PC-3 (cell line): Measurements from ENCODE around the gene MSH3. TPM values are rescaled to one million over a fixed set of nuclear protein-coding genes. Genes with fewer than 3 reads are reported as not detected.

ENCODE experiments used
- ATAC-seq: fragments of 200-7000 bp; cut with Tn5 transposase; 2 replicates; pipeline ENCODE4 v1.9.1; 2020; ENCODE audit warnings: mild to moderate bottlenecking, moderate library complexity
- BruUV-seq: library from RNA; stranded (reverse); fragments of 400-500 nt; replicated peaks from 2 replicates; lab custom pipeline; 2021; lab: Mats Ljungman, UMichigan
- CTCF ChIA-PET: fragments of 300-600 bp; sonication (Branson Sonifier 250); formaldehyde crosslinking; loops from one replicate; lab custom pipeline; 2022; ENCODE audit warnings: antibody characterized with exemption; lab: Charles Lee
- POLR2A ChIA-PET: fragments of 300-600 bp; sonication (Branson Sonifier 250); formaldehyde crosslinking; loops from one replicate; lab custom pipeline; 2022; ENCODE audit warnings: antibody characterized with exemption; ENCODE audit not compliant: unreplicated experiment; lab: Charles Lee
- DNase-seq: peaks from one replicate; pipeline ENCODE4 v3.0.0-alpha.2; 2015
- H2AFZ ChIP-seq: fragments of 300-600 bp; sonication (generic); 2 replicates; pipeline ENCODE4 v1.6.0; 2016; ENCODE audit warnings: antibody characterized with exemption, low read length
- H3F3A ChIP-seq: fragments of 300-600 bp; sonication (generic); one replicate; pipeline ENCODE4 v1.6.0; 2017; ENCODE audit warnings: antibody characterized with exemption, low read length, control low read depth, mild to moderate bottlenecking; ENCODE audit not compliant: unreplicated experiment
- H3K27ac ChIP-seq: fragments of 300-600 bp; sonication (generic); 2 replicates; pipeline ENCODE4 v1.5.1; 2016; ENCODE audit warnings: mild to moderate bottlenecking, low read length
- H3K27me3 ChIP-seq: fragments of 300-600 bp; sonication (generic); 2 replicates; pipeline ENCODE4 v1.6.1; 2016; ENCODE audit warnings: low read length, mixed read lengths
- H3K36me3 ChIP-seq: fragments of 300-600 bp; sonication (generic); 2 replicates; pipeline ENCODE4 v1.6.1; 2016; ENCODE audit warnings: low read depth, mixed run types, low read length, mixed read lengths
- H3K4me1 ChIP-seq: fragments of 300-600 bp; sonication (generic); 2 replicates; pipeline ENCODE4 v1.5.1; 2016; ENCODE audit warnings: low read length; ENCODE audit not compliant: insufficient read depth
- H3K4me2 ChIP-seq: fragments of 300-600 bp; sonication (generic); 2 replicates; pipeline ENCODE4 v1.6.0; 2016; ENCODE audit warnings: low read length
- H3K4me3 ChIP-seq: fragments of 300-600 bp; sonication (generic); 2 replicates; pipeline ENCODE4 v1.5.1; 2016; ENCODE audit warnings: mild to moderate bottlenecking, low read length, mixed read lengths
- H3K79me2 ChIP-seq: fragments of 300-600 bp; sonication (generic); 2 replicates; pipeline ENCODE4 v1.6.1; 2017; ENCODE audit warnings: low read length, mixed read lengths
- H3K9ac ChIP-seq: fragments of 300-600 bp; sonication (generic); 2 replicates; pipeline ENCODE4 v1.6.0; 2016; ENCODE audit warnings: mild to moderate bottlenecking, low read length
- H3K9me2 ChIP-seq: fragments of 300-600 bp; sonication (generic); replicated peaks from 2 replicates; pipeline ENCODE4 v1.6.1; 2016; ENCODE audit warnings: mixed run types, low read length, mixed read lengths
- H3K9me3 ChIP-seq: fragments of 300-600 bp; sonication (generic); 2 replicates; pipeline ENCODE4 v1.6.1; 2016; ENCODE audit warnings: low read length, mixed read lengths
- H4K20me1 ChIP-seq: fragments of 300-600 bp; sonication (generic); 2 replicates; pipeline ENCODE4 v1.6.1; 2016; ENCODE audit warnings: low read length, mixed read lengths
- CTCF ChIP-seq: fragments of 300-600 bp; sonication (generic); conservative IDR thresholded peaks from 2 replicates; pipeline ENCODE4 v1.5.1; 2017; ENCODE audit warnings: antibody characterized with exemption, low read depth, mild to moderate bottlenecking, low read length
- EZH2 ChIP-seq: fragments of 300-600 bp; sonication (generic); IDR thresholded peaks from one replicate; pipeline ENCODE4 v1.6.1; 2017; ENCODE audit warnings: antibody characterized with exemption, mild to moderate bottlenecking, low read length; ENCODE audit not compliant: unreplicated experiment
- EZH2phosphoT487 ChIP-seq: fragments of 300-600 bp; sonication (generic); IDR thresholded peaks from 2 replicates; pipeline ENCODE4 v1.6.1; 2018; ENCODE audit warnings: mild to moderate bottlenecking, antibody characterized with exemption, low read length, borderline replicate concordance
- intact Hi-C: fragments of 100-400 bp; cut with micrococcal nuclease; formaldehyde crosslinking; loops from 2 replicates; pipeline ENCODE4 v1.9.0; 2023
- total RNA-seq: library from RNA; depleted of rRNA; stranded (reverse); fragments of >200 nt; gene quantifications from 2 replicates; pipeline ENCODE4 v1.2.3, GENCODE V29; 2014

MSH3 gene
- total RNA-seq, 1 experiment from 2014 or later = 9.0 TPM

- Histone ChIP-seq H3K79me2 (no peaks in the 10 kb centered on the region), H3K36me3 (no peaks in the 10 kb centered on the region; the same call in 1 of the 2 replicates), H3K4me3 (no peak overlapping the region), H3K27ac (no peak overlapping the region), H3K9me2 (no peaks in the 10 kb centered on the region), H3K4me2 (no peak overlapping the region), H3F3A (no peaks in the 10 kb centered on the region), H2AFZ (no peak overlapping the region), H3K9me3 (no peaks in the 10 kb centered on the region), H3K4me1 (no peaks in the 10 kb centered on the region), H3K27me3 (no peaks in the 10 kb centered on the region), H4K20me1 (no peaks in the 10 kb centered on the region), H3K9ac (no peak overlapping the region)
- no TSS peak for BruUV-seq
- ATAC-seq = no peak
- intact Hi-C loops = no loop called here
- ChIA-PET CTCF (no interaction called here), POLR2A (no interaction called here)
- no peak for TF ChIP-seq EZH2phosphoT487
- TF ChIP-seq EZH2 = no peak
- TF ChIP-seq CTCF = no peak
- no peak for DNase-seq
Measured at GRCh38 chr5:80852331-80853245, 198.1 kb downstream of the MSH3 start.

DNA sequence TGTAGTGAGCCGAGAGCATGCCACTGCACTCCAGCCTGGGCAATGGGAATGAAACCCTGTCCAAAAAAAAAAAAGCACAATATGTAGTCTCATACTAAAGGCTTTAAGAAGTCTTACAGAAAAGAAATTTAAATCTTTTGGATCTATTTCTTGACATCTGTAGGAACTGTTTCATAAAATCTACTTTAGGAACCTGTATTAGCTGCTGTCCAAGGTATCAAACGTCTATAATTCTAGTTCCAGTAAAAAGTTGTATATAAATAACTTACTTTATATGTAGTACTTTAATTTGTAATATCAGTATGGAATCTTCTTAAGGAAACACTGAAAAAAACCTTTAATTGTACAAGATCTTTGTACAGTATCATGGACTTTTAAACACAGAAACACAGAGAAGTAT lies 199.0 kb downstream of the MSH3 start:
- H3K79me2 ChIP-seq = no peaks in the 10 kb centered on the region
- H3K4me3 ChIP-seq = no peak overlapping the region
- H2AFZ ChIP-seq = no peak overlapping the region
- H3K36me3 ChIP-seq = no peaks in the 10 kb centered on the region; the same call in 1 of the 2 replicates
- H3K27me3 ChIP-seq = no peaks in the 10 kb centered on the region
- CTCF ChIA-PET = no interaction called here
- H3K4me2 ChIP-seq = no peak overlapping the region
- POLR2A ChIA-PET = no interaction called here
- ATAC-seq (no peak), DNase-seq (no peak)
- no peaks in the 10 kb centered on the region for H3F3A ChIP-seq
- no peaks in the 10 kb centered on the region for H3K9me3 ChIP-seq
- no peak overlapping the region for H3K27ac ChIP-seq
- no peaks in the 10 kb centered on the region for H3K4me1 ChIP-seq
- no peak overlapping the region for H3K9ac ChIP-seq
- TF ChIP-seq CTCF (no peak), EZH2 (no peak), EZH2phosphoT487 (no peak)
- BruUV-seq = no TSS peak
- H3K9me2 ChIP-seq = no peaks in the 10 kb centered on the region
- intact Hi-C loops = no loop called here
- no peaks in the 10 kb centered on the region for H4K20me1 ChIP-seq

DNA sequence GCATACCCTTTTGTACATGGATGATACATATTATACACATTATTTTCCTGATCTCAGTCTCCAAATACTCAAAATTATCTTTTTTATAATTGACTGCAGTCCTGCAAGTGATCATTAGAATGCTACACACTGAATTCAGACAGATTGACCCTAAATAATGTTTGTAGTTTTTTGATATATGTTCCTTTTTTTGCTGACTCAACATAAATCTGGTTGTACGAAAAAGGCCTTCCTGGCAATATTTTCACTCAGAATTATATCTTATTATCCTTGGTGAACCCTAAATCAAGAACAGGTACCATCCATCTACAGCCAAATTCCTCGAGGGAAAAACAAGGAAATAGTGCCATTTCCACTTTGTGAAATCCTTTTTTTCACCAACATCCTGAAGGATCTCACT lies 200.1 kb downstream of the MSH3 start:
- H4K20me1 ChIP-seq = no peaks in the 10 kb centered on the region
- no peaks in the 10 kb centered on the region for H3F3A ChIP-seq
- no peak overlapping the region for H2AFZ ChIP-seq
- no peaks in the 10 kb centered on the region for H3K9me2 ChIP-seq
- H3K79me2 ChIP-seq = no peaks in the 10 kb centered on the region
- H3K4me3 ChIP-seq = no peak overlapping the region
- TF ChIP-seq CTCF = no peak
- no peak for TF ChIP-seq EZH2phosphoT487
- TF ChIP-seq EZH2 = no peak
- no peaks in the 10 kb centered on the region for H3K4me1 ChIP-seq
- H3K4me2 ChIP-seq = no peak overlapping the region
- CTCF ChIA-PET = no interaction called here
- intact Hi-C loops = no loop called here
- ATAC-seq (no peak), DNase-seq (no peak)
- BruUV-seq = no TSS peak
- no peak overlapping the region for H3K27ac ChIP-seq
- H3K9me3 ChIP-seq = no peaks in the 10 kb centered on the region
- no peaks in the 10 kb centered on the region for H3K27me3 ChIP-seq
- H3K9ac ChIP-seq = no peak overlapping the region
- POLR2A ChIA-PET = no interaction called here
- H3K36me3 ChIP-seq = no peaks in the 10 kb centered on the region
